PFSK-1 (cell line): ENCODE data around the gene TAF15.

Source experiments
- POLR2AphosphoS5 ChIP-seq: IDR thresholded peaks from 2 replicates; pipeline ENCODE4 v1.6.1; 2012; ENCODE audit warnings: low read depth, mild to moderate bottlenecking, control low read depth, low read length, moderate library complexity
- TF ChIP-seq, protein P1 (sequence below), 2 experiments: IDR thresholded peaks; 2 replicates each; pipeline versions ENCODE4 v1.6.1 to v1.8.0; 2011 to 2012; ENCODE audit warnings: low read depth in 2 of 2, low read length in 2 of 2, control low read depth in 1 of 2, inconsistent platforms in 1 of 2, mild to moderate bottlenecking in 1 of 2, moderate library complexity in 1 of 2; ENCODE audit not compliant: insufficient read depth in 1 of 2

DNA sequence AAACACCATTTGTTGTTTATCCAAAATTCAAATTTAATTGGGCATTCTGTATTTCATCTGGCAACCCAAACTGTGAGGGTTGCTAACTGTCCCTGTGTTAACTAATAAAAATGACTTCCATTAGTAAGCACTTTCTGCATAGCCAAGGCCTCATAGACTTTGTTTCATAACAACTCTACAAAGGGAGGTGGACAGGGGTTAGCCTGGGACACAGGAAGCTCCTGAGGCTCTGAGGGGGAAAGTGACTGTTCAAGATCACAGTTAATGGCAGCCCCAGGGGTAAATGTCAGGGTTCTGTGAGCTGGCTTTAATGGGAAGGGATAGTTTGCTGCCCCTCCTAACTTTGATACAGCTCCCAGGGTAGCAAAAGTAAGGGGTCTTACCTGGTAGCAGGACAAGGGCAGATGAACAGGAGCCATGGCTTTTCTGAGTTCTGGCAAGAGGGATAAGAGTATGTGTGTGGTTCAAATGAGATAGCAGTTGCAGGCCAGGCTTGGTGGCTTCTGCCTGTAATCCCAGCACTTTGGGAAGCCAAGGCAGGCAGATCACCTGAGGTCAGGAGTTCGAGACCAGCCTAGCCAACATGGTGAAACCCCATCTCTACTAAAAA is 57.2 kb downstream of the TAF15 start:
- TF ChIP-seq, protein P1, sequence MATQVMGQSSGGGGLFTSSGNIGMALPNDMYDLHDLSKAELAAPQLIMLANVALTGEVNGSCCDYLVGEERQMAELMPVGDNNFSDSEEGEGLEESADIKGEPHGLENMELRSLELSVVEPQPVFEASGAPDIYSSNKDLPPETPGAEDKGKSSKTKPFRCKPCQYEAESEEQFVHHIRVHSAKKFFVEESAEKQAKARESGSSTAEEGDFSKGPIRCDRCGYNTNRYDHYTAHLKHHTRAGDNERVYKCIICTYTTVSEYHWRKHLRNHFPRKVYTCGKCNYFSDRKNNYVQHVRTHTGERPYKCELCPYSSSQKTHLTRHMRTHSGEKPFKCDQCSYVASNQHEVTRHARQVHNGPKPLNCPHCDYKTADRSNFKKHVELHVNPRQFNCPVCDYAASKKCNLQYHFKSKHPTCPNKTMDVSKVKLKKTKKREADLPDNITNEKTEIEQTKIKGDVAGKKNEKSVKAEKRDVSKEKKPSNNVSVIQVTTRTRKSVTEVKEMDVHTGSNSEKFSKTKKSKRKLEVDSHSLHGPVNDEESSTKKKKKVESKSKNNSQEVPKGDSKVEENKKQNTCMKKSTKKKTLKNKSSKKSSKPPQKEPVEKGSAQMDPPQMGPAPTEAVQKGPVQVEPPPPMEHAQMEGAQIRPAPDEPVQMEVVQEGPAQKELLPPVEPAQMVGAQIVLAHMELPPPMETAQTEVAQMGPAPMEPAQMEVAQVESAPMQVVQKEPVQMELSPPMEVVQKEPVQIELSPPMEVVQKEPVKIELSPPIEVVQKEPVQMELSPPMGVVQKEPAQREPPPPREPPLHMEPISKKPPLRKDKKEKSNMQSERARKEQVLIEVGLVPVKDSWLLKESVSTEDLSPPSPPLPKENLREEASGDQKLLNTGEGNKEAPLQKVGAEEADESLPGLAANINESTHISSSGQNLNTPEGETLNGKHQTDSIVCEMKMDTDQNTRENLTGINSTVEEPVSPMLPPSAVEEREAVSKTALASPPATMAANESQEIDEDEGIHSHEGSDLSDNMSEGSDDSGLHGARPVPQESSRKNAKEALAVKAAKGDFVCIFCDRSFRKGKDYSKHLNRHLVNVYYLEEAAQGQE (IDR thresholded peaks at IDR 0.05; ENCODE audit: insufficient read depth in 1 of 2, low read depth in 2 of 2, low read length in 2 of 2) = no peak
- TF ChIP-seq POLR2AphosphoS5 = no peak
